ENCODE measurements around the gene RBM12. TPM values are rescaled to one million over a fixed set of nuclear protein-coding genes. Genes with fewer than 3 reads are reported as not detected.

The RBM12 gene
- total RNA-seq, 3 donors from 2014 or later (not counting 1 experiment from before 2014, with no cell fraction given) = 80.9 to 112 (median 89.4) TPM

DNA sequence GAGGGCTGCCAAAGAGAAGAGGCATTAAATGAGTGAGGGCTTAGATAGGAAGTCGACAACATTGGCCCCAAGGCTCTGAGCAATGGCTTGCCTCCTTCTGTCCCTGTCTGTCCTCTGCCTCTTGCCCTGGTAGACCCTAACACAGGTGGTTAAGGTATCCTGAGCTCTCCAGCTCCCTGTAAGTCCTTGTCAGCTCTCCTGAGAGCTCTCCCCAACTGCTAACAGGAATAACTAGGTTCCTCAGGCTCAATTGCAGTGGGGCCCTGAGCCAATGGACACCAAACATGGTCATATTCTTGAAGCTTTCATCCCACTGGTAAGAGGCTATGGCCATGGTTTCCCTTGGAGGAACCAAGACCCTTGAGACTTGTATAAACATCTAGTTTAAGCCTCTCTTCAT is 5.0 kb upstream of the RBM12 start:
- 89% methylated on average over 1 of the region's 1 CpG for WGBS (ENCODE audit: insufficient coverage)
- Histone ChIP-seq H3K27me3 (ENCODE audit: control insufficient read depth, insufficient read depth, low read length) (no peaks in the 10 kb centered on the region), H3K4me1 (ENCODE audit: control insufficient read depth, insufficient read depth, low read length) (peaks cover 6% of the 10 kb centered on the region), H3K4me3 (ENCODE audit: low read length) (no peak overlapping the region), H3K36me3 (ENCODE audit: control insufficient read depth, insufficient read depth, low read length) (peaks cover 43% of the 10 kb centered on the region), H3K27ac (ENCODE audit: low read length) (no peak overlapping the region), H3K9me3 (ENCODE audit: control insufficient read depth, insufficient read depth, low read length) (no peaks in the 10 kb centered on the region)
- Mint-ChIP-seq H3K27me3 (ENCODE audit: low read depth in 2 of 2) (no peaks in the 10 kb centered on the region), H3K4me3 (no peak overlapping the region), H3K36me3 (peaks cover 22% of the 10 kb centered on the region), H3K27ac (no peak overlapping the region), H3K9me3 (no peaks in the 10 kb centered on the region), H3K4me1 (peaks cover 5% of the 10 kb centered on the region in 2 donors)
- ATAC-seq (no peak), DNase-seq (no peak)
- intact Hi-C loops (cut with micrococcal nuclease) = no loop called here
- TF ChIP-seq, protein P1, sequence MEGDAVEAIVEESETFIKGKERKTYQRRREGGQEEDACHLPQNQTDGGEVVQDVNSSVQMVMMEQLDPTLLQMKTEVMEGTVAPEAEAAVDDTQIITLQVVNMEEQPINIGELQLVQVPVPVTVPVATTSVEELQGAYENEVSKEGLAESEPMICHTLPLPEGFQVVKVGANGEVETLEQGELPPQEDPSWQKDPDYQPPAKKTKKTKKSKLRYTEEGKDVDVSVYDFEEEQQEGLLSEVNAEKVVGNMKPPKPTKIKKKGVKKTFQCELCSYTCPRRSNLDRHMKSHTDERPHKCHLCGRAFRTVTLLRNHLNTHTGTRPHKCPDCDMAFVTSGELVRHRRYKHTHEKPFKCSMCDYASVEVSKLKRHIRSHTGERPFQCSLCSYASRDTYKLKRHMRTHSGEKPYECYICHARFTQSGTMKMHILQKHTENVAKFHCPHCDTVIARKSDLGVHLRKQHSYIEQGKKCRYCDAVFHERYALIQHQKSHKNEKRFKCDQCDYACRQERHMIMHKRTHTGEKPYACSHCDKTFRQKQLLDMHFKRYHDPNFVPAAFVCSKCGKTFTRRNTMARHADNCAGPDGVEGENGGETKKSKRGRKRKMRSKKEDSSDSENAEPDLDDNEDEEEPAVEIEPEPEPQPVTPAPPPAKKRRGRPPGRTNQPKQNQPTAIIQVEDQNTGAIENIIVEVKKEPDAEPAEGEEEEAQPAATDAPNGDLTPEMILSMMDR (IDR thresholded peaks at IDR 0.05) = no peak

DNA sequence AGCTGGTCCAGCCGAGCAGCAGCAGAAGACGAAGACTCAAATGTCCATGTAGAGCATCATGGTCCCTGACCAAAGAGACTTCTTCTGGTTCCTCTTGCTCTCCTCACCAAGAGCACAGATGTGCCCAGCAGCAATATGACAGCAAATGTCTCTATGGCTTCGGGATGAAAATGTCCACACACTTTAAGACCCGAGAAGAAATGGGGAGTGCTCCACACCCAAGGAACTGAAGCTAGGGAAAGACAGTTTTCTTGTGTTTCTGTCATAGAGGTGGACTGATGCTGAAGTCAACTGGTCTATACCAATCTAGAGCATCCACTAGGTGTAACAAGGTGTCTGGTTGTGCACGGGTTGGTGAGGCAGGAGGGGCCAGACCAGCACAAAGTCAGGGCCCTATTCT is 4.5 kb upstream of the RBM12 start:
- no peak overlapping the region for H3K4me3 ChIP-seq (ENCODE audit: low read length)
- peaks cover 38% of the 10 kb centered on the region for H3K36me3 ChIP-seq (ENCODE audit: control insufficient read depth, insufficient read depth, low read length)
- DNase-seq (no peak), ATAC-seq (no peak)
- Mint-ChIP-seq H3K9me3 (no peaks in the 10 kb centered on the region), H3K27me3 (ENCODE audit: low read depth in 2 of 2) (no peaks in the 10 kb centered on the region), H3K36me3 (peaks cover 22% of the 10 kb centered on the region), H3K4me3 (no peak overlapping the region), H3K4me1 (peaks cover 9% of the 10 kb centered on the region in 2 donors), H3K27ac (no peak overlapping the region)
- no peak overlapping the region for H3K27ac ChIP-seq (ENCODE audit: low read length)
- no peaks in the 10 kb centered on the region for H3K9me3 ChIP-seq (ENCODE audit: control insufficient read depth, insufficient read depth, low read length)
- H3K27me3 ChIP-seq (ENCODE audit: control insufficient read depth, insufficient read depth, low read length) = no peaks in the 10 kb centered on the region
- intact Hi-C loops (cut with micrococcal nuclease) = no loop called here
- H3K4me1 ChIP-seq (ENCODE audit: control insufficient read depth, insufficient read depth, low read length) = peaks cover 6% of the 10 kb centered on the region
- WGBS (ENCODE audit: insufficient coverage) = 94% methylated on average over 5 of the region's 5 CpGs
- TF ChIP-seq, protein P1 (IDR thresholded peaks at IDR 0.05) = no peak

DNA sequence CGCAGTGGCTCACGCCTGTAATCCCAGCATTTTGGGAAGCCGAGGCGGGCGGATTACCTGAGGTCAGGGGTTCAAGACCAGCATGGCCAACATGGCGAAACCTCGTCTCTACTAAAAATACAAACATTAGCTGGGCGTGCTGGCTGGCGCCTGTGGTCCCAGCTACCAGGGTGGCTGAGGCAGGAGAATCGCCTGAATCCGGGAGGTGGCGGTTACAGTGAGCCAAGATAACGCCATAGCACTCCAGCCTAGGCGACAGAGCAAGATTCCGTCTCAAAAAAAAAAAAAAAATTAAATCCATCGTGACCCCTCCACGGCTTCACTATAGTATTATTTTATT is 1.2 kb upstream of the RBM12 start:
- H3K27me3 Mint-ChIP-seq (ENCODE audit: low read depth in 2 of 2) = no peaks in the 10 kb centered on the region
- no peaks in the 10 kb centered on the region for H3K9me3 Mint-ChIP-seq
- peak overlapping the region in 1 of 2 donors; percentile 100 for H3K27ac Mint-ChIP-seq
- Histone ChIP-seq H3K4me1 (ENCODE audit: control insufficient read depth, insufficient read depth, low read length) (peaks cover 13% of the 10 kb centered on the region), H3K27me3 (ENCODE audit: control insufficient read depth, insufficient read depth, low read length) (no peaks in the 10 kb centered on the region), H3K27ac (ENCODE audit: low read length) (no peak overlapping the region), H3K36me3 (ENCODE audit: control insufficient read depth, insufficient read depth, low read length) (peaks cover 20% of the 10 kb centered on the region), H3K4me3 (ENCODE audit: low read length) (no peak overlapping the region), H3K9me3 (ENCODE audit: control insufficient read depth, insufficient read depth, low read length) (no peaks in the 10 kb centered on the region)
- no peak for ATAC-seq
- no peak overlapping the region for H3K4me3 Mint-ChIP-seq
- intact Hi-C loops (cut with micrococcal nuclease) = loop anchor here (1.0 to 2.0 kb wide), 2 partner anchors 102 to 125 kb away; no protein-coding TSS in a partner anchor
- TF ChIP-seq, protein P1 (IDR thresholded peaks at IDR 0.05) = no peak
- WGBS (ENCODE audit: insufficient coverage) = 98% methylated on average over 13 of the region's 17 CpGs
- no peak for DNase-seq
- H3K4me1 Mint-ChIP-seq = peaks cover 42% of the 10 kb centered on the region in 2 donors
- peaks cover 16% of the 10 kb centered on the region for H3K36me3 Mint-ChIP-seq

Data from natural killer cell (primary cell).